H1 (cell line): ENCODE results near the gene STXBP5L. TPM values are rescaled to one million over a fixed set of nuclear protein-coding genes. Genes with fewer than 3 reads are reported as not detected.

Source experiments
- ATF2 ChIP-seq: IDR thresholded peaks from 2 replicates; pipeline ENCODE4 v1.6.1; 2012; ENCODE audit warnings: low read length, inconsistent platforms
- BRCA1 ChIP-seq: IDR thresholded peaks from 2 replicates; pipeline ENCODE4 v1.6.1; 2012; ENCODE audit warnings: low read depth, low read length, improper control_type of control experiment
- CHD2 ChIP-seq: IDR thresholded peaks from 2 replicates; pipeline ENCODE4 v1.6.1; 2012; ENCODE audit warnings: low read length, improper control_type of control experiment
- CREB1 ChIP-seq: IDR thresholded peaks from 2 replicates; pipeline ENCODE4 v1.6.1; 2012; ENCODE audit warnings: inconsistent platforms
- GTF2F1 ChIP-seq: IDR thresholded peaks from 2 replicates; pipeline ENCODE4 v1.6.1; 2012; ENCODE audit warnings: low read depth, low read length, improper control_type of control experiment, borderline replicate concordance
- JUND ChIP-seq: IDR thresholded peaks from 2 replicates; pipeline ENCODE4 v1.6.1; 2011; ENCODE audit warnings: mild to moderate bottlenecking, improper control_type of control experiment, low read length
- TEAD4 ChIP-seq: IDR thresholded peaks from 2 replicates; pipeline ENCODE4 v1.6.1; 2012; ENCODE audit warnings: low read depth, low read length, inconsistent platforms, mixed read lengths
- YY1 ChIP-seq: IDR thresholded peaks from 2 replicates; pipeline ENCODE4 v1.6.1; 2011; ENCODE audit warnings: low read depth, mild to moderate bottlenecking, low read length
- polyA plus RNA-seq, 7 experiments: library from polyadenylated mRNA; depleted of rRNA in 3 of 7; stranded (reverse) in 5 of 7; unstranded in 2 of 7; fragments of >200 nt in 5 of 7; fragments of 200-250 nt in 2 of 7; gene quantifications; 1 replicate in 5 of 7; 2 replicates in 1 of 7; 4 replicates in 1 of 7; pipeline versions ENCODE4 v1.2.1 to v1.2.3, GENCODE V29; 2011 to 2013; ENCODE audit warnings: missing spikeins in 2 of 7, mixed read lengths in 2 of 7
- total RNA-seq: library from RNA; stranded (reverse); fragmentation: NEBNext Ultra II Directional; extraction: Animal tissue kit (Norgen Biotek cat#: 25700); gene quantifications from 2 replicates; pipeline ENCODE4 v1.2.1, GENCODE V29; 2021

Gene STXBP5L
- total and polyA plus RNA-seq, 2 of the 8 experiments (the other 6 are each of a cell fraction or from before 2014, with no cell fraction given): 2.0 to 6.0 TPM

GRCh38 chr3:121111914-121112612, 204.1 kb downstream of the STXBP5L start (continued):
- TF ChIP-seq CHD2 (no peak), ATF2 (no peak), JUND (no peak), CREB1 (0 out of 2 replicates have a peak, but pooled peaks have one; percentile 10), BRCA1 (no peak), YY1 (peak; percentile 68; the same call in 1 of the 2 replicates), GTF2F1 (no peak), TEAD4 (no peak)
